Measurements from ENCODE around the gene ZNF780B. TPM values are rescaled to one million over a fixed set of nuclear protein-coding genes. Genes with fewer than 3 reads are reported as not detected.

Gene ZNF780B
- total RNA-seq, 2 experiments from 2014 or later: 11.8 to 12.0 TPM

GRCh38 chr19:40084948-40085347 lies 28.9 kb upstream of the ZNF780B start:
- Mint-ChIP-seq H3K36me3 (ENCODE audit: low read depth) (peaks cover 74% of the 10 kb centered on the region), H3K9me3 (peaks cover 5% of the 10 kb centered on the region), H3K27ac (no peak overlapping the region), H3K4me1 (ENCODE audit: low read depth) (peaks cover 32% of the 10 kb centered on the region), H3K4me3 (no peak overlapping the region), H3K27me3 (no peaks in the 10 kb centered on the region)
- ATAC-seq (ENCODE audit: poor library complexity) (no peak), DNase-seq (no peak)
- Histone ChIP-seq H3K27me3 (ENCODE audit: control insufficient read depth in 1 of 2, insufficient read depth in 2 of 2, low read length in 2 of 2) (no peaks in the 10 kb centered on the region), H3K4me1 (ENCODE audit: insufficient read depth, low read length) (peaks cover 6% of the 10 kb centered on the region), H3K4me3 (ENCODE audit: low read length) (no peak overlapping the region), H3K9me3 (ENCODE audit: control insufficient read depth in 1 of 2, insufficient read depth in 1 of 2, low read length in 2 of 2) (peaks cover 0 to 6% of the 10 kb centered on the region in 2 experiments), H3K36me3 (ENCODE audit: insufficient read depth, low read length) (peaks cover 51% of the 10 kb centered on the region), H3K27ac (ENCODE audit: low read depth in 1 of 2, low read length in 2 of 2) (no peak overlapping the region)
- intact Hi-C loops (cut with DNase I, micrococcal nuclease): no loop called here
- TF ChIP-seq CTCF (IDR thresholded peaks at IDR 0.05): no peak
- CTCF ChIA-PET: no interaction called here
- POLR2A ChIA-PET: no interaction called here

GRCh38 chr19:40081411-40081810 lies 25.4 kb upstream of the ZNF780B start:
- Mint-ChIP-seq H3K9me3 (peaks cover 27% of the 10 kb centered on the region), H3K27me3 (no peaks in the 10 kb centered on the region), H3K4me1 (ENCODE audit: low read depth) (peaks cover 4% of the 10 kb centered on the region), H3K36me3 (ENCODE audit: low read depth) (peaks cover 89% of the 10 kb centered on the region), H3K27ac (no peak overlapping the region), H3K4me3 (no peak overlapping the region)
- Histone ChIP-seq H3K27me3 (ENCODE audit: control insufficient read depth in 1 of 2, insufficient read depth in 2 of 2, low read length in 2 of 2) (no peaks in the 10 kb centered on the region), H3K4me1 (ENCODE audit: insufficient read depth, low read length) (no peaks in the 10 kb centered on the region), H3K4me3 (ENCODE audit: low read length) (no peak overlapping the region), H3K36me3 (ENCODE audit: insufficient read depth, low read length) (peaks cover 86% of the 10 kb centered on the region), H3K9me3 (ENCODE audit: control insufficient read depth in 1 of 2, insufficient read depth in 1 of 2, low read length in 2 of 2) (peaks cover 6 to 34% of the 10 kb centered on the region in 2 experiments), H3K27ac (ENCODE audit: low read depth in 1 of 2, low read length in 2 of 2) (no peak overlapping the region)
- DNase-seq (no peak), ATAC-seq (ENCODE audit: poor library complexity) (no peak)
- POLR2A ChIA-PET: no interaction called here
- no peak for TF ChIP-seq CTCF (IDR thresholded peaks at IDR 0.05)
- intact Hi-C loops (cut with DNase I, micrococcal nuclease): no loop called here
- CTCF ChIA-PET: no interaction called here

- ChIA-PET CTCF (no interaction called here), POLR2A (no interaction called here)
- Histone ChIP-seq H3K9me3 (ENCODE audit: control insufficient read depth in 1 of 2, insufficient read depth in 1 of 2, low read length in 2 of 2) (peaks cover 7 to 45% of the 10 kb centered on the region in 2 experiments), H3K27ac (ENCODE audit: low read depth in 1 of 2, low read length in 2 of 2) (no peak overlapping the region), H3K4me1 (ENCODE audit: insufficient read depth, low read length) (no peaks in the 10 kb centered on the region), H3K27me3 (ENCODE audit: control insufficient read depth in 1 of 2, insufficient read depth in 2 of 2, low read length in 2 of 2) (no peaks in the 10 kb centered on the region), H3K4me3 (ENCODE audit: low read length) (no peak overlapping the region), H3K36me3 (ENCODE audit: insufficient read depth, low read length) (peaks cover 97% of the 10 kb centered on the region)
- ATAC-seq (ENCODE audit: poor library complexity): no peak
- H3K36me3 Mint-ChIP-seq (ENCODE audit: low read depth): peaks cover 96% of the 10 kb centered on the region
- DNase-seq: no peak
- no peak overlapping the region for H3K27ac Mint-ChIP-seq
- H3K27me3 Mint-ChIP-seq: no peaks in the 10 kb centered on the region
- no peak overlapping the region for H3K4me3 Mint-ChIP-seq
- intact Hi-C loops (cut with DNase I, micrococcal nuclease): no loop called here
- H3K4me1 Mint-ChIP-seq (ENCODE audit: low read depth): peaks cover 4% of the 10 kb centered on the region
- no peak for TF ChIP-seq CTCF (IDR thresholded peaks at IDR 0.05)
- H3K9me3 Mint-ChIP-seq: peaks cover 30% of the 10 kb centered on the region
These were observed 24.3 kb upstream of the ZNF780B start for GRCh38 chr19:40080289-40080688.

All from CD4-positive, alpha-beta T cell (primary cell).